Fibroblast of skin of right quadriceps (primary cell): Measurements from ENCODE around the gene KISS1R.

Experiments used
- DNase-seq: peaks from one replicate; pipeline ENCODE4 v3.0.0-alpha.2; 2013

The KISS1R gene

DNA sequence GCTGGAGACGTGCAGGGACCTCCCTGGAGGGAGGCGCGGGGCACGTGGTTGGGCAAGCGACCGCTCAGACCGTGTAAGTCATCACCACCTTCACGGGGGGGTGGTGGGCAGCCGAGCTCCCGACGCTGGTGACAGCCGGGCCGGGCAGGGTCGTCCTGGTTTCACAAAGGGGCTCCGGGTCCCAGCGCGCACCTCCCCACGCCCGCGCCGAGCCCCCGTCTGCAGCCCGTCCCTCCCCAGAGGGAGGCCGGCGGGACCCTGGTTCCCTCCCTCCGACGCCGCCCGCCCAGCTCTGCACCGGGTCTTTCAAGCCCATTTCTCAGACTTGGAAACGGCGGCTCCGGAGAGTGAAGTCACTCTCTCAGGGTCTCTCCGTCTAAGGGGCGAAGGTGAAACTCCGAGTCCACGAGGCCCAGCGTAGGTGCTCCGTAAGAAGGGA lies 8.0 kb downstream of the KISS1R start:
- DNase-seq, result peak; percentile 33

DNA sequence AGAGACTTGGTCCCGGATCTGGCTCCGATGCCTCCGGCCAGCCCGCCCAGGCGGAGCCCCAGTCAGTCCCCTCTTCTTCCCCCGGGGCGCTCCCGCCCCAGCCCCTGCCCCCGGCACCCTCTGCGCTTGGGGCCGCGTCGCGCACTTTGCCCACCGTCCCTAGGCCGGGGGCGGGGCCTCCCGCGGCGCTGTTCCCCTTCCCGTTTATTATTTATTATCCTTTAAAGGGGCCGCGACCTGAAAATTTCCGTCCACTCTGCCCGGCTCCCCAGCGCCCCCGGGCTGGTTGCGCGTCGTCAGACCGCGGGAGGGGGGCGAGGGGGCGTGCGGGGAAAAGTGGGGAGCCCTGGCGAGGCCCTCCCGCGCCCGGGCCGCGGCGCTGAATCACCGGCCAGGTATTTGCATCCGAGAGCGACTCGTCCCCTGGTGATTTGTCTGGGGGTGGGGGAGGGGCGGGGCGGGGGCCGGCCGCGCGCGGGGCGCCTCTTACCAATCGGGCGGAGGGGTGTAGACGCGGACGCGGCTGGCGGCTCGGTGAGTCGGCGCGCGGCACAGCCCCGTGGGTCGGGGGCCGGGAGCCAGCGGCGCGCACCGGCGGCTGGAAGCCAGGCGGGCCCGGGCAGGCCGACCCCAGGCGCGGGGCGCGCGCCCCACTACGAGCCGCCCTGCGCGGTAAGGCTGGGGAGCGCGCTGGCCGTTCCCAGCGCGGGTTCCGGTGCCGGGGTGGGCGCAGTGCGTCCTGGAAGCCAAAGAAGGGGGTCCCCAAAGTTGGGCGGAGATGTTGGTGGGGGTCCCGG lies 8.6 kb downstream of the KISS1R start, which contains the start of gene ARID3A:
TSS of gene ARID3A (plus strand) at position 510 of the 797 bp plus-strand sequence. CDS start 3,494 bp downstream, outside the sequence.
- peak; percentile 88 for DNase-seq

DNA sequence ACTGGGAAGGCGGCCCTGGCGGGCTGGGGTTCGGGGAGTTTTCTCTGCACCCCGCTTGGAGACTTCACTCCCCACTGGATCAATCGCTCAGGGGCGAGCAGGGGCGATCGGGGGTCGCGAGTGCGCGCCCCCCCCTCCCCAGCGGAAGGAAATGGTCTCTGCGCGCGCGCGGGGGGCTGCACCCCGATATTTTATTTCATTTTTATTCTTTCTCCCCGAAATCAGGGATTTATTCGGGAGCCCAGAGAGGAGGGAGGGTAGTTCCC lies 9.1 kb downstream of the KISS1R start:
- no peak for DNase-seq

DNA sequence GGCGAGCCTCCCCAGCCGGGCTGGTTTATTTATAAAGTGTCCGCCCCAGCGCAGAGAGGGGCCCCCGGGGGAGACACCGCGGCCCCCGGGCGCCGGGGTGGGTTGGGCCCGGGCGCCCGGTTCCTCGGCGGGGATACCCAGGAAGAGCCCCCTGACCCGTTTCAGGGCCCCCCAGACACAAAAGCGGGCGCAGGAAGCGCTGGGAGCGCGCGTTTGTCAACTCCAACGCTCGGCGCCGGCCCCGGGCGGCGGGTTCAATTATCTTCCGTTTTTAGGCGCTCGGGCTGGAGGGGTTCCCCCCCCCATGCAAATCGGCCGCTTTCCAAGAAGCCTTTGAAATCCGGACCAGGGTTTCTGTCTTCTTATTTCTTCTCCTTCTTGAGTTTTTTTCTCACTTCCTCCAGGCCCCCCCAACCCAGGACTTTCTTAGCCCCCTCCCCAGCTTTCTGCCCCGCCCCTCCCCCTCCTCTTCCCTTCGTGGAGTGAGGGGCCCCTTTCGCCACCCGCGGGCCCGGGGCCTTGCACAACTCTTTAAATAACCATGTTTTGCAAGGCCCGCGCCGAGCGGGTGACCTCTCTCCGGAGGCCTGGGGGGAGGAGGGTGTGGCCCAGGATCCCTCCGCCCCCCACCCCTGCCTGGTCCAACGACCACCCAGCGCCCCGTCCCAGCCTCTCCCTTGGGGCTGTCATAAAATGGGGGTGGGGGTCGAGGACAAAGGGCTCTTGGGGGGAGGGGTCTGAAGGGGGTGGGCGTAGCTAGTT lies 9.6 kb downstream of the KISS1R start:
- DNase-seq, result peak; percentile 40

DNA sequence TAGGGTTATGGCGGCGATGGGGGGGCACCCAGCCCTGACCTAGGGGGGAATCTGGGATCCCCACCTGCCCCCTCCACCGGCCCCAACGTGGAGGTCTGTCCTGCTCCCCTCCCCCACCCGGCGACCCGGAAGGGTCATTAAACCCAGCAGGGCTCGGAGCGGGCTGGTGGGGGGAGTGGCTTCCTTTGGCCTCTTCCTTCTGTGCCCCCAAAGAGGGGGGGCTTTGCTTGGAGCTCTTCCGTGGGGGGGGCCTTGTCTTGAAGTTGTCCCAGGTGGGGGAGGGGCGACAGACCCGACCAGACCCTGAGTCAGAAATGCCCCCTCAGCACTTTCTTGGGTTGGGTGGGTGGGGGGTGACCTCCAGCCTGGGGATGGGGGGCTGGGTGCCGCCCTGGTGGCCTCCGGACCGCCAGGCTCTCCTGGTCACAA lies 10.2 kb downstream of the KISS1R start:
- DNase-seq, result no peak

DNA sequence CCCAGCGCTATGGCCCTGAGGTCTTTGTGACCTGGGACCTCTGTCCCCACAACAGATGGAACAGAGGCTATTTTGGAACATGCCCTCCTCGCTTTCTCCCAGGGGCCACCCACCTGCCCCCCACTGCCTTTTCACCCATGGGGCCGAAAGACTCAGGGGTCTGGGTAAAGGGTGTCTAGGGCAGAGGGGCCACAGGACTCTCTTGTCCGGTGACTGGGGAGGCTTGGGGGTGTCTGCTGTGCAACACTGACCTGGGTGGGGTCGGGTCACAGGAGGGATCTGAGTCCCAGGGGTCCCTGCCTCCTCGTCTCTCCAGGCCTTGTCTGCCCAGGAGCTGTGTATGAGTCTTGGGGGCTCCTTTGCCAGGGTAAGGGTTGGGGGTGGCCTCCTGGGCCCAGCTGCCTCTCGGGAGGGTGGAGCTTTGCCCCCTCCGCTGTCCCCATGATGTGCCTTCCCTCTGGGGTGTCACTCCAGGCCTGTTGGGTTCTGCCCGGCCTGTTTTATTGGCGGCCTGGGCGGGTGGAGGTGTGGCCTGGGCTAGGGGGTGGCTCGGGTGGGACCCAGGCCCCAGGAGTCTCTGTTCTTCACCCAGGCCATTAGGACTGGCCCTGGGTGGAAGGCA lies 10.8 kb downstream of the KISS1R start:
- no peak for DNase-seq

DNA sequence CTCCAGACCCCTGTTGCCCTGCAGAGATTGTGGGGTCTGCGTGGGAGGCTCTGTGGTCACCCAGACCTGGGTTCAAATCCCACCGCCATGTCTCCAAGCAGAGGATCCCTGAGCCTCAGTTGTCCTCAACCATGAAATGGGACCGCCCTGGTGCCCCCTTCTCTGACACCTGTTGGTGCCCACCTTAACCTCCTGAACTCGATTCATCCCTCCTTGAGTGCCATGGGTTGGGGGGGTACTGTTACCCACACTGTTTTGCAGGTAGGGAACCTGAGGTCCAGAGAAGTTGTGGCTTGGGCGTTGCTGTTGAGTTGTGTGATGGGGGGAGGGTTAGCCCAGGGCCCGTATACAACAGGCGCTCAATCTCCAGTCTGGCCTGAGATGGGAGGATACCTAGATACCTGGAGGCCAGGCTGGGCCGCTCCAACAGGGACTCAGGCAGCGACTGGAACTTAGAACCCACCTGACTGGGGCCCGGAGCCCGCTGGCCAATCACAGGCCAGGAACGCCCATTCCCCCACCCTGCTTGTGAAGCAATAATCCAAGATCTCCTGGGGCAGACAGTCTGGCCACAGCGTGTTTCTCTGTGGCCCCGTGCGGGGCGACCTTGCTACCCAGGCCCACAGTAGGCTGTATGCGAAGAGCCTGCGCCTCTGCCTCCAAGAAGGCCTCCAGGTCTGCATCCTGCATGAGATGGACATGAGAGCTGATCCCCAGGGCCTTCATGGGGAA lies 11.5 kb downstream of the KISS1R start:
- DNase-seq, result no peak

DNA sequence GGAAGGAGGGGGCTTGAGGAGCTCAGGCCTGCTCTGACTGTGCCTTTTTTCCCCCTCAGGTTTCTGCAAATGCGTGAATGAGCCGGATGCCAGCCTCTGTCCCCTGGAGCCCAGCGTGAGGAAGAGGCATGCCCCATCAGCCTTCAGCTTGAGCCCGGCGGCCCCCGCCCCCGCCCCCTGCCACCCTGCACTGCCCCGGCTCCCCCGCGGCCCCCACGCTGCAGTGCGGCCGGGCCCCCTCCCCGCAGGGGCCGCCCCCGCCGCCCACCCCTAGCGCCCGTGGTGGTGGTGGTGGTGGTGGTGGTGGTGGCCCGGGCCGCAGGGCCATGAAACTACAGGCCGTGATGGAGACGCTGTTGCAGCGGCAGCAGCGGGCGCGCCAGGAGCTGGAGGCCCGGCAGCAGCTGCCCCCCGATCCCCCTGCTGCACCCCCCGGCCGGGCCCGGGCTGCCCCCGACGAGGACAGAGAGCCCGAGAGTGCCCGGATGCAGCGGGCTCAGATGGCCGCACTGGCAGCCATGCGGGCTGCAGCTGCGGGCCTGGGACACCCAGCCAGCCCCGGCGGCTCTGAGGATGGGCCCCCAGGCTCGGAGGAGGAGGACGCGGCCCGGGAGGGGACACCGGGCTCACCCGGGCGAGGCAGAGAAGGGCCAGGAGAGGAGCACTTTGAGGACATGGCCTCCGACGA lies 12.2 kb downstream of the KISS1R start:
- no peak for DNase-seq

DNA sequence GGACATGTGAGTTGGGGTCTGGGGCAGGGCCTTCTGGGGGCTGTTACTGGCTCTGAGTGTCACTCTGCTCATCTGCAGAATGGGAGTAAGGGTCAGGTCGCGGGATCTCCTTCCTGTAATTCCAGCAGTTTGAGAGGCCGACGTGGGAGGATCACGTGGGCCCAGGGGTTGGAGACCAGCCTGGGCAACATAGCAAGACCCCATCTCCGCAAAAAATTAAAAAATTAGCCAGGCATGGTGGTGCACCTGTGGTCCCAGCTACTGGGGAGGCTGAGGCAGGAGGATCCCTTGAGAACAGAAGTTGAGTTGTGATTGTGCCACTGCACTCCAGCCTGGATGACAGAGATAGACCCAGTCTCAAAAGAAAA lies 12.7 kb downstream of the KISS1R start:
- DNase-seq, result no peak

DNA sequence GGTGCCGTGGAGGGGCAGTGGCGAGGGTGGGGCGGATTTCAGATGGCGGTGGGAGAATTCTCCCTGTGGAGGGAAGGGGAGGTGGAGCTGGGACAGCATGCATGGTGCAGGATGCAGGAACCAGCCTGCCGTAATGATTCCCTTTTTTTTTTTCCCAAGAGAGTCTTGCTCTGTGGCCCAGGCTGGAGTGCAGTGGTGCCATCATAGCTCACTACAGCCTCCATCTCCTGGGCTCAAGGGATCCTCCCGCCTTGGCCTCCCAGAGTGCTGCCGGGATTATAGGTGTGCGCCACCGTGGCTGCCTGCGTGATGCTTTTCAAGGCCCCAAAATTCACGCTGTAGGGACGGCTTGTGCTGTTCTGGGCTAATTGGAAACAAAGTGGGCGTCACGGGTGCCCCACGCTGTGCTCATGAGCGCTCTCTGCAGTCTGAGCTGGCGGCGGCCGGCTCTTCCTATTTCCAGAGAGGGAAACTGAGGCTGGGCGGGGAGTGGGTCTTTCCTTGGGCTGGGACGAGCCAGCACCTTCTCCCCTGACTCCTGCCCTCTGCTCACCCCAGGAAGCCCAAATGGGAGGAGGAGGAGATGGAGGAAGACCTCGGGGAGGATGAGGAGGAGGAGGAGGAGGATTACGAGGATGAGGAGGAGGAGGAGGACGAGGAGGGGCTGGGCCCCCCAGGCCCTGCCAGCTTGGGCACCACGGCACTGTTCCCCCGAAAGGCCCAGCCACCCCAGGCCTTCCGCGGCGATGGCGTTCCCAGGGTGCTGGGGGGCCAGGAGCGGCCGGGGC lies 14.9 kb downstream of the KISS1R start:
- no peak for DNase-seq

DNA sequence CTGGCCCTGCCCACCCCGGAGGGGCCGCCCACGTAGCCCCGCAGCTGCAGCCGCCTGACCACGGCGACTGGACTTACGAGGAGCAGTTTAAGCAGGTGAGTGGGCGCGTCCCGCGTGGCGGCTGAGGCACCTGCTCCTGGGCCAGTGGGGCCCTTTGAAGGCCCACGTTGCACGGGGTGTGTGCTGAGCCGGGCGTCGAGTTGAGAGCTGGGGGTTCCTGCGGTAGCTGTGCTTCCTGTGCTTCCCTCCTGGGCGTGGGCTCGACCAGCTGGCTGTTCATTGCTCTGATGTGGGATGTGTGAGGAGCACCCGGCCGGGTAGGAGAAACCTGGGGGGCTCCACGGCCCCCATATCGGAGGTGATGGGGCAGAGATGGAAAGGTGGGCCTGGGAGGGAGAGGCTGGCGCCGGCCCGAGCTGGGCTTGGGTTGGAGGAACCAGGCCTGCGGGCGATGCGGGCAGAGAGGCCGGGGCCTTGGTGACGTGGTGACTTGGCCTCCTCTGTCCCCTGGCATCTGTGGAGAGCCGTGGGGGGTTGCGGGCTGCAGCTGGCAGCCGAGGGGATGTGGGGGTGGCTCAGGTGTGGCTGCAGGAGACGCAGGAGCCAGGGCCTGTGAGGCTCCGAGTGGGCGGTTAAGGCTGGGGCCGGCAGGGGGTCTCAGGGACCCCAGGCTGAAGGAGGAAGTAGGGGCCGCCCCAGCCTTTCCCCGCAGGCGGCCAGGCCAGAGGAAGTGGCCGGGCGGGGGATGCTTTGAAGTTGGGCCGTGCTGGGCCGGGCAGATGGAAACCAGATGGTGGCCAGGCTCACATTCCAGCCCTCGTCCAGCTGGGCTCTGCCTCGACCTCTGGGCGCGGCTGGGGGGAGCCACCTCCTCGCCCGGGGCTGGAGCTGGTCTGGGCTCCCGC lies 15.8 kb downstream of the KISS1R start:
- peak; percentile 45 for DNase-seq

DNA sequence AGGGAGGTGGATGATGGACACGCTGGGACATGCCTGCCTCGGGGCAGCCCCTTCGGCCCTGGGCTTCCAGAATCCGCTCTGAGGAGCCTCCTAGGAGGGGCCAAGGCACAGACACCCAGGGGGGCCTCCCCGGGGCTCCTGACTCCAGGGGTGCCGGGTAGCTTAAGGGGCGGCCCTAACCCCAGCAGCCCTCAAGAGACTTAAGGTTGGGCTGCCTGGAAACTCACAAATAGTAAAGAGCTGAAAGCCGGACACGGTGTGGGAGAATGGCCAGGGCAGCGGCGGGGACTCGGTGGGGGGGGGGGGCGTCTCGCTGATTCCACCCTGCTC lies 16.4 kb downstream of the KISS1R start:
- DNase-seq, result no peak

DNA sequence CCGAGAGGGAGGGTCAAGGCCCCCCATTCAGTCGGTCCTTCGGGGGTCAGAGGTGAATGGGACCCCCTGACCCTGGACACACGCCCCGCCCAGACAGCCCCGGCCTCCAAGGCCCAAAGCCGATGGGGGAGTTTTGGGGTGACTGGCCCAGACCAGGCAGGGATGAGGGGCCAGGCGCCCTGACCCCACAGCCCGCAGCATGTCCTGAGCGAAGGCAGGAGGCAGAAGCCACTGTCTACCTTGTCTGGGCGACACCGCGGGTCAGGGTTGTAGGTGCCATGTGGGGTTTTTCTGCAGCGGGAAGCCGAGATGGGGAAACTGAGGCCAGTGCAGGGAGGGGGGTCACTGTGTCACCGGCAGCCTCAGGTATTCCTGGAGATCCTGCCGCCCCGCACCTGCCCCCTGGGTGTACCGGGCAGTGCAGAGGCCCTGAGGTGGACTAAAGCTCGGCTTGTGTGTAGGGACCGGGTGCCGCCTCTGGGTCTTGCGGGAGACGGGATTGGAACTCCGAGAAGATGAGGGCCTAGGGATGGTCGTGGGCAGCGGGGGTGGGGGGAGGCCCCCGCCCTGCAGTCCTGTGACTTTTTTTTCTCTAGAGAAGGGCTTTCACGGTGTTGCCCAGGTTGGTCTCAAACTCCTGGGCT lies 17.2 kb downstream of the KISS1R start:
- DNase-seq, result no peak

DNA sequence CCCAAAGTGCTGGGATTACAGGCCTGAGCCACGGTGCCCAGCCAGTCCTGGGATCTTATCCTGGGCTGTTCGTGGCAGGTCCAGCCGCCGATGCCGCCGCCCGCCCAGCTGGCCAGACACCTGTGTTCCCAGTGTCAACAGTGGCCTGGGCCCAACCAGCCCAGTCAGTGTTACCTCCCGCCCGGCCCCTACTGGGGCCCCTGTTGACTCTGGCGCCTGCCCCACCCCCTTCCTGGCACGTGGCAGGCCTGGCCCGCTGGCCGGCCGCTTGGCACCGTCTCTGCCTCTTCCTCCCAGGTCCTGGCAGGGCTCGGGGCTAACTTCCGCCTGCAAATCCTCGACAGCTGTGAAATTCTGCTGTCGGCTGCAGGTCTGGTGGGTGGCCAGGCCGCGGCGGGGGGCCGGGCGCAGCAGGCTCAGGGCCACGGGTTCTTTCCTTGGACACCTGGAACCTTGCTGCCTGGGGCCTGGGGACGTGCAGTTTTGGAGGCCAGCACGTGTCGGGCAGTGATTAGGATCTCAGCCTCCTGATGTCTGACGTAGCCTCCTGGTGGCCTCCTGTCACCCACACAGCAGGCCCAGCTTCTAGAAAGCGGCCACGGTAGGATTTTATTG lies 17.8 kb downstream of the KISS1R start:
- peak; percentile 13 for DNase-seq

DNA sequence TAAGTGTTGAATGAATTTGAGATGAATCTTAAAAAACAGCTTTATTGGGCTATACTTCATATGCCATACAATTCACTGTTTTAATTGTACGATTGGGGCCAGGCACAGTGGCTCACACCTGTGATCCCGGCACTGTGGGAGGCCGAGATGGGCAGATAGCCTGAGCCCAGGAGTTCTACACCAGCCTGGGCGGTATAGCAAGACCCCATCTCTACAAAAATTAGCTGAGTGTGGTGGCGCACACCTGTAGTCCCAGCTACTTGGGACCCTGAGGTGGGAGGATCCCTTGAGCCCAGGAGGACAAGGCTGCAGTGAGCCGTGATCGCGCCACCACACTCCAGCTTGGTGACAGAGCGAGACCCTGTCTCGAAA lies 19.0 kb downstream of the KISS1R start:
- no peak for DNase-seq

DNA sequence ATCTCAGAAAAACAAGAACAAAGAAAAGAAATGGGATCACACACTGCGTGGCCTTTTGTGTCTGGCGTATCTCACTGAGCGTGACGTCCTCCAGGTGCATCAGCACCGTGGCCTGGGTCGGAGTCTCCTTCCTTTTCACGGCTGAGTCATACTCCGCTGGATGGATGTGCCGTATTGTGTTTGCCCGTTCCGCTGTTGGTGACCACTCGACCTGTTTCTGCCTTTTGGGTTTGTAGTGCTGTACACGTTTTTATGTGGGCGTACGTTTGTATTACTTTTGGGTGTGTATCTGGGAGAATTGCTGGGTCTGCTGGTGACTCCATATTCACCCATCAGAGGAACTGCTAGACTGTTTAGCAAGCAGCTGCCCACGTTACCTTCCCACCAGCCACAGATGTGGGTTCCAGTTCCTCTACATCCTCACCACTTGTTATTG lies 20.1 kb downstream of the KISS1R start:
- no peak for DNase-seq

DNA sequence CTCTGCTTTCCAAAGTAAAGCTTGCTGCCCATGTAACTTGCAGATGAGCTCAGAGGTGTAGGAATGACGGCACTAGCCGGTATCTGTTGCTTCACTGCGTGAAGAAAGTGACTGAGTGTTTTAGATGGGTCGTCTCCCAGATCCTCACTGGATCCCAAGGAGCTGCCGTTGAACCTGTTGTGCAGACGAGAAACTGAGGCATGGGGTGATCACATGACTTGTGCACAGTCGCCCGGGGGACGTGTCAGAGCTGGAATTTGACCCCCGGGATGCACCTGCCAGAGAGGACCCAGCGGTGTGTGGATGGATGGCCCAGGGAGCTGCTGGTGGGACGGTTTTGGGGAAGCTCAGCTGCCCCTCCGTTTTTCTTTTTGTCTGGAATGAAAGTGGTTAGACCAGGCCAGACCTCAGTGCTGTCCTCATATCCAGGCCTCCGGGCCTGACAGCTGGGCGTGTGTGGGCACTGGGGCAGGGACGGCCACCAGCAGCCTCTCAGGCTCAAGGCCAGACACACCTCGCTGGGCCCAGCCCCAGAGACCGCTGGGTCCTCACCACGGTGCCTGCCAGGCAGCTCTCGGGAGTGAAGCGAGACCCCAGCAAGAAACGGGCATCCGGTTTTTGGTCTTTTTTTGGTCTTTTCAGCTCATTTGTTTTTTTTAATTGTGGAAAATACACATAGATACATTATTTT lies 21.2 kb downstream of the KISS1R start:
- no peak for DNase-seq

DNA sequence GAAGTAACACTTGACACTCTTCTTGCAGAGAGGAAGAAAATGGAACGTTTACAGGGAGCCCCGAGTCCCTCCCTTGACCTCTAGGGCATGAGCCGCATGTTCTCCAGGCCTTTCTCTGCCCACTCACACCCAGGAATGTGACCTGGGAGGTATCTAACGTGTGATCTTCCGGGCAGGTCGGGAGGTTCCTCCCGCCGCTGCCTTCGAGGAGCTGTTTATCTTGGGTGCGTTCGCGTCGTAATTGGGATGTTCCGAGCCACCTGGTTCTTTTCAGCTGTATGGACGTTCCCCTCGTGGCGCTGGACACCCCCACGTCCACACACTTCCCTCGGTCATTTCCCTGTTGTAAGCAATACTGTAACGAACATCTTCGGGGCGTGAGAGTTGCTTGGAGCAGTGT lies 22.3 kb downstream of the KISS1R start:
- no peak for DNase-seq

DNA sequence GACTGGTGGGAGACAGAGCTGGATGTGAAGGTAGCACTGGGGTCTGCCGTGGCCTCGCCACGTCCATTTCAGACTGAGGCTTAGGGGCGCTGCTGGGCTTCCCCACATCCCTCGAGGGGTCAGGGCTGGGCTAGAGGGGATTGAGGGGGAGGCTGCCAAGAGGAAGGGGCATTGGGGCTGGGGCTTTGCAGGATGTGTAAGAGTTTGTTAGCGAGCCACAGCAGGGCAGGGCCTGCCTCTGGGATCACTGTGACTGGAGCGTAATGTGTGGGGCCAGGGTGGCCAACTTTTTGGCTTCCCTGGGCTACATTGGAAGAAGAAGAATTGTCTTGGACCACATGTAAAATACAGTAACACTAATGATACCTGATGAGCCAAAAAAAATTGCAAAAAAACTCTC lies 22.8 kb downstream of the KISS1R start:
- DNase-seq, result no peak
